Fibroblast of skin of scalp (primary cell): Measurements from ENCODE around the gene CHST2. TPM values are rescaled to one million over a fixed set of nuclear protein-coding genes. Genes with fewer than 3 reads are reported as not detected.
"Not testable (repeated sequence)": the region's sequence is repeated elsewhere in the genome, so short reads cannot be mapped to it uniquely, and the experiment has no call there.

ENCODE experiments used
- DNase-seq: peaks from one replicate; pipeline ENCODE4 v3.0.0-alpha.2; 2013
- polyA plus RNA-seq, 2 experiments: library from polyadenylated mRNA; unstranded; fragments of 120-200 nt; gene quantifications; one replicate each; pipeline ENCODE4 v1.2.1, GENCODE V29; 2013; ENCODE audit not compliant: insufficient read length in 2 of 2

CHST2 gene, protein sequence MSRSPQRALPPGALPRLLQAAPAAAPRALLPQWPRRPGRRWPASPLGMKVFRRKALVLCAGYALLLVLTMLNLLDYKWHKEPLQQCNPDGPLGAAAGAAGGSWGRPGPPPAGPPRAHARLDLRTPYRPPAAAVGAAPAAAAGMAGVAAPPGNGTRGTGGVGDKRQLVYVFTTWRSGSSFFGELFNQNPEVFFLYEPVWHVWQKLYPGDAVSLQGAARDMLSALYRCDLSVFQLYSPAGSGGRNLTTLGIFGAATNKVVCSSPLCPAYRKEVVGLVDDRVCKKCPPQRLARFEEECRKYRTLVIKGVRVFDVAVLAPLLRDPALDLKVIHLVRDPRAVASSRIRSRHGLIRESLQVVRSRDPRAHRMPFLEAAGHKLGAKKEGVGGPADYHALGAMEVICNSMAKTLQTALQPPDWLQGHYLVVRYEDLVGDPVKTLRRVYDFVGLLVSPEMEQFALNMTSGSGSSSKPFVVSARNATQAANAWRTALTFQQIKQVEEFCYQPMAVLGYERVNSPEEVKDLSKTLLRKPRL
- polyA plus RNA-seq (2013, experiment 1 of 2; ENCODE audit: insufficient read length), result 3.1 TPM
- 3.8 TPM for polyA plus RNA-seq (2013, experiment 2 of 2; ENCODE audit: insufficient read length)

- DNase-seq, result peak; percentile 79
Measured at GRCh38 chr3:143119009-143119914, at the start of gene CHST2. TSS of gene CHST2 (plus strand) at chr3:143119771. CDS start at chr3:143120817, 1,046 bp downstream.

DNA sequence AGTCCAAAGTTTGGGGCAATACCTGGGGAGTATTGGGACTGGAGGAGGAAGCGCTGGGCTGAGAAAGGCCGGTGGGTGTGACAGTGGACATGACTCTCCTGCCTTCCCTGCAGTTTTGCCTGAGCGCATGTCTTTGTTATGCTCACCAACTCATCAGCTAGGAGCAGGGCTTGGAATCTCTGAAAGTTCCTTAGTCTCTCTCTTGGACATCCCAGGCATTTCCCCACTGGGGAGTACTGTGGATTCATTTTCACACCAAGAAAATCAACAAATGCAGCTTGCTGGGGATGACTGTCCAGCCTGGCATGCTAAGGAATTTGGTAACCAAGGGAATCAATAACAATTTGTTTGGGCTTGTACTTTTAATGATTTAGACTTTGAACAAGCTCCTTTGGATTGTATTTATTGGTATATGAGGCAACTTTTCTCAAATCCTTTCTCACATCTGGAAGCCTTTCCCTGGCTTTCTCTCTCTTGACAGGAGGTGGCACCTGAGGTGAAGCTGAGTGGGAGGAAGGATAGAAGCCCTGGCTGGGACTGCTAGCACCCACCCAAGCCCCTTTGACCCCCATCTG lies 48.5 kb upstream of the CHST2 start:
- peak; percentile 93 for DNase-seq

GRCh38 chr3:143071776-143072175 lies 47.8 kb upstream of the CHST2 start:
- no peak for DNase-seq

DNA sequence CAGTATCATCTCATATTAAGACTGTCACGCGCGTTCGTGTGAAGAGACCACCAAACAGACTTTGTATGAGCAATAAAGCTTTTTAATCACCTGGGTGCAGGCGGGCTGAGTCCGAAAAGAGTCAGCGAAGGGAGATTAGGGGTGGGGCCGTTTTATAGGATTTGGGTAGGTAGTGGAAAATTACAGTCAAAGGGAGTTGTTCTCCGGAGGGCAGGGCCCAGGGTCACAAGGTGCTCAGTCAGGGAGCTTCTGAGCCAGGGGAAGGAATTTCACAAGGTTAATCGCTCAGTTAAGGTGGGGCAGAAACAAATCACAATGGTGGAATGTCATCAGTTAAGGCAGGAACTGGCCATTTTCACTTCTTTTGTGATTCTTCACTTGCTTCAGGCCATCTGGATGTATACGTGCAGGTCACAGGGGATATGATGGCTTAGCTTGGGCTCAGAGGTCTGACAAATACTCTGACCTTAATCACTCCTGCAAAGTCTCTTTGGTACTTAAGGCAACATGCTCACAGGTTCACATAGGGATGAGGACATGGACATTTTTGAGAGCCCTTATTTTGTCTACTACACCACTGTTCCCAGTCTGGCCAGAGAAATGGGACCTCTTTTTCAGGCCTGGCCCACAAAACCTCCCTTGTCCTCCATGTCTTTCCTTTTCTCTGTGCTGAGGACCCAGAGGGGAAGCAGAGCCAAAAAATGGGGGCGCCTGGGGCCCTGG lies 47.1 kb upstream of the CHST2 start:
- not testable (repeated sequence) for DNase-seq

DNA sequence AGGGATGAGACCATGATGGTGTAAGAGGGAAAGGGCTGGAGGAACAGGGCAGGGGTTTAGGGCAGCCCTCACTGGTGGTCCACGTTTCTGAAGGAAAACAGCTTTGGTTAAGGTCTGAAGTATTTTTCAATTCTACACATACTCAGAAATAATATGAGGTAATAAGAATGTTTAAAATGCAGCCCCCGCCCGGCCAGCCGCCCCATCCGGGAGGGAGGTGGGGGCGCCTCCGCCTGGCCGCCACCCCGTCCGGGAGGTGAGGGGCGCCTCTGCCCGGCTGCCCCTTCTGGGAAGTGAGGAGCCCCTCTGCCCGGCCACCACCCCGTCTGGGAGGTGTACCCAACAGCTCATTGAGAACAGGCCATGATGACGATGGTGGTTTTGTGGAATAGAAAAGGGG lies 46.0 kb upstream of the CHST2 start:
- DNase-seq, result not testable (repeated sequence)

GRCh38 chr3:143073983-143074382 lies 45.6 kb upstream of the CHST2 start:
- not testable (repeated sequence) for DNase-seq

GRCh38 chr3:143078883-143079282 lies 40.7 kb upstream of the CHST2 start:
- peak; percentile 51 for DNase-seq

DNA sequence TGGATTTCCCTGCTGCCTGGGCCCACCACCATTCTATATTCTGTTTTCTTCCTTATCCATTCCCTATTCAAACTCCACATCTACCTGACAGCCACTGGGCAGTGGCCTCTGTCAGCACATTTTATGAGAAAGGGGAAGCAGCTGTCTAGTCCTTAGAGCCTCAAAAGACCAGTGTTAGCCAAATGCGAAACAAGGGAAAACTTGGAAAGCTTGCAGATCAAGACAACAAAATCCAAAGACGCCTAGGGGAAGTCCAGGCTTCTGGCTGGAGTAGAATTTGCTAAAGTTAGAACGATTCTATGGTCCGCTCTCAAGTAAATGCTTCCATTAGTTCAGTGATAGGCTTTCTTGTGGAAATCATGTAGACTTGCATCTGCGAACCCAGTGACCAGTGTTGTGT lies 39.4 kb upstream of the CHST2 start:
- DNase-seq, result no peak

- DNase-seq, result no peak
Measured at GRCh38 chr3:143081365-143081764, 38.2 kb upstream of the CHST2 start.

DNA sequence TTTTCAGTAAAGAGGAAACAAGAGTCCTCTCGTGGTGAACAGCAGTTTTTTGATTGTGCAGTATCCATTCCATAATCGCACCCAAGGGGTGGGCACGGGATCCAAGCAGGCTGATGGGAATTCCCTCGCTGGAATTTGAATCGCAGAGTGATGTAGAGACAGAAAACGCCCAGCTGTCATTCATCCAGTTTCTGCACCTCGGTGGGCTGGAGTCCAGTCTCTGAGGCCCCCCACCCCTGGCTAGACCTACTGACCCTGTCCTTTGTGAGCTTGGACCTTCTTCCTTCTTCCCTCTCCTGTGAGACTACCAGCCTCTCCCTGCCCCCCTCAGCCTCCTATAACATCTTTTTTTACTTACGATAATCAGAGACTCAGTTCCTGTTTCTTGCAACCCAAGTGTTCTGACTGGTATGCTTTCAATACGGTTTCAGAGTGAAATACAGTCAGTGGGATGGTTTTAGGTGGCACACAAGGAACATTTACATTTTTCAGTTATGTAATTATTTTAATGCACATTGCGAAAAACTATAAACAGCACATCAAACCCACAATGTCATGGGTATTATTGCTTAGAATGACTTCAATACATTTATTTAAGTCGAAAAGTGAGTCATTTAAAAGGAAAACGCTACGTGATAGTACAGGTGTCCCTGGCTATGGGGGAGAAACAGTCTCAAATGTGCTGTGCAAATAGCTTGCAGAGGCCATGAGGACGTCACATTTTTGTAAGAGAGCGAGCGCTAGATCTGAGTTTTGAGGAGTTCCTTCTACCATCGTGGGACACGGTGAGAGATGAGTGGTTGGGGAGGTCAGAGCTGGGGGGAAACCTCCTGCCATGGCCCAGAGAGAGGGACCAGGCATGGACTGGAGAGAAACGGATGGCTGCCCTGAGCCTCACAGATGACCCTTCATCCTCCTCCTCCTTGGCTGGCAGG lies 37.5 kb upstream of the CHST2 start:
- no peak for DNase-seq

GRCh38 chr3:143083781-143084180 lies 35.8 kb upstream of the CHST2 start:
- no peak for DNase-seq

- DNase-seq, result peak; percentile 67
Measured at GRCh38 chr3:143084856-143085731, 34.5 kb upstream of the CHST2 start.

DNA sequence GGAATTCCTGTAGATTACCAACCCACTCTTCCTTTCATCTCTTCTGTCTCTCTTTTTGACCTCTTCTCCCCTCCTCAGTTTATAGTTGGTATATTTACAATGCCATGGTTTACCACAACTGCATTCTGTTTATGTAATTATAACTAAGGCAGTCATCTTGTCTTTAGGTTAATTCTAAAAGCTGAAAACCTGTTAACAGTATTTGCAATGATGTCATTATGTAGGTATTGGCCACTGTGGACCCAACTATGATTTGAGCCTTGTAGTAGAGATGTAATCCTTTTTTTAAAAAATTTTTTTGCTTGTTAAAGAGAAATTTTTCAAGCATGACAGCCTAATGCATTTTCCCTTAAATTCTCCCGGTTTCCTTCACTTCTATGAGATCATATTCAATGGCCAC lies 30.7 kb upstream of the CHST2 start:
- no peak for DNase-seq

DNA sequence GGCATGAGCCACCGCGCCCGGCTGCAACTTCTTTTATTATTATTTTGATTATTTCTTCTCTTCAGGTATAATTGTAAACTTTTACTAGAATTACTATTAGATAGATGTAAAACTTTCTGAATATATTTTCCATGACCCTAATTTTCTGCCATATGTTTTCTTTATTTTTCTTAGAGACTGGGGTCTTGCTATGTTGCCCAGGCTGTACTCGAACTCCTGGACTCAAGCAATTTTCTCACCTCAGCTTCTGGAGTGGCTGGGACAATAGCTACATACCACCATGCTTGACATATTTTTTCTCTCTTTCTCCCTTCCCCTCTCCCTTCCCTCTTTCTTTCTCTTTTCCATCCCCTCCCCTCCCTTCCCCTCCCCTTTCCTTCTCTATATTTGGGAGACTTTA lies 29.6 kb upstream of the CHST2 start:
- DNase-seq, result no peak

GRCh38 chr3:143090486-143090885 lies 29.1 kb upstream of the CHST2 start:
- DNase-seq, result no peak

- no peak for DNase-seq
Measured at GRCh38 chr3:143090976-143091837, 28.4 kb upstream of the CHST2 start.

DNA sequence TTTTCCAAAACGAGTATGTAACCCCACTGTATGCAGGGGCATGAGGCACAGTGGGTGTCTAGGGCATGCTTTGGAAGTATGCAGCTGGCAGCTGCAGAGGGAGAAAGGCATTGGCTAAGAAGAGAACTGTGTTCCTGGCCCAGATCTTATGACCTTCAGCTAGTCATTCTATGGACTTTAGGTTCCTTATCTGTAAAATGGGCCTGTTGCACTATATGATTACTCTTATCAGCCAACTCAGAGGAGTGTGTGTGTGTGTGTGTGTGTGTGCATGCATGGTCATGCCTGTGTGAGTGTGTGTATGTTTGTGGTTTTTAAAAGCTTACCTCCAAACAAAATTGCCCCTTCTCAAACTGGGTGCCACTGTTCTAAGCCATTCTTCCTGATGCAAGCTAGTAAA lies 27.4 kb upstream of the CHST2 start:
- no peak for DNase-seq

DNA sequence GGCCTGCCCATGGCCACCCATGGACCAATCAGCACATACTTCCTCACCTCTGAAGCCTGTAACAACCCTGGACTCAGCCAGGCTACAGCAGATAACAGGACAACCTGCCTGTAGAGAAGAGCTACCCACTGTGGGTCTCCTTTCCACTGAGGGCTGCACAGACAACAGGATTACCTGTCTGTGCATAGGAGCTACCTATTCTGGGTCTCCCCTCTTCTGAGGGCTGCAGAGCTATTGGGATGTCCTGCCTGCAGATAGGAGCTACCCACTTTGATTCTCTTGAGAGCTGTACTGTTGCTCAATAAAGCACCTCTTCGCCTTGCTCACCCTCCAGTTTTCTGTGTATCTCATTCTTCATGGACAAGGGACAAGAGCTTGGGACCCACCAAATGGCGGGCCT lies 23.8 kb upstream of the CHST2 start:
- no peak for DNase-seq
